Stimulated activated CD4-positive, alpha-beta T cell treated with anti-CD3 and anti-CD28 coated beads, Interleukin-4, amount 100 ng/mL, for 48 hours (primary cell): ENCODE results near the gene TTC36.
"Not testable (repeated sequence)": the region's sequence is repeated elsewhere in the genome, so short reads cannot be mapped to it uniquely, and the experiment has no call there.

Source experiments
- DNase-seq, 2 donors: peaks; one replicate each; pipeline ENCODE4 v3.0.0-alpha.2; 2020; ENCODE audit warnings: low read depth in 2 of 2

Gene TTC36, protein sequence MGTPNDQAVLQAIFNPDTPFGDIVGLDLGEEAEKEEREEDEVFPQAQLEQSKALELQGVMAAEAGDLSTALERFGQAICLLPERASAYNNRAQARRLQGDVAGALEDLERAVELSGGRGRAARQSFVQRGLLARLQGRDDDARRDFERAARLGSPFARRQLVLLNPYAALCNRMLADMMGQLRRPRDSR

DNA sequence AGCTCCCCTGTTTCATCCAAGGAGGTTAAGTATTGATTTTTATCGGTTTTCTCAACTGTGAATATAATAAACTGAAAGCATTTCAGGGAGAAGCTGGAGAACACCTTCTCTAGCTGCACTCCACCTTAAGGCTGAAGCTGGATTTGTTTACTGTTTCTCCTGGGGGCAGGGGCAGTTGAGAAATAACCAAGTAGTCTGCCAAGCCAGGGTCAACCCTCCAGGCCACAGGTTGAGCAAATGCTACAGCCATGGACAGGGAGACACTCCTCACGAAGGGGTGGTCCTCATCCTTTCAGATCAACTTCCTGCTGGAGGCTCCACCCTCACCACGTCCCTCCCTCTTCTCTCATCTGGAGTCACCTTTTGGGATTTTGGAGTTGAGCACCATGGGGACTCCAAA, at the start of gene TTC36:
TSS of gene TTC36 (plus strand) at position 366 of the 400 bp plus-strand sequence. CDS start at position 387, 21 bp downstream.
- no peak for DNase-seq

DNA sequence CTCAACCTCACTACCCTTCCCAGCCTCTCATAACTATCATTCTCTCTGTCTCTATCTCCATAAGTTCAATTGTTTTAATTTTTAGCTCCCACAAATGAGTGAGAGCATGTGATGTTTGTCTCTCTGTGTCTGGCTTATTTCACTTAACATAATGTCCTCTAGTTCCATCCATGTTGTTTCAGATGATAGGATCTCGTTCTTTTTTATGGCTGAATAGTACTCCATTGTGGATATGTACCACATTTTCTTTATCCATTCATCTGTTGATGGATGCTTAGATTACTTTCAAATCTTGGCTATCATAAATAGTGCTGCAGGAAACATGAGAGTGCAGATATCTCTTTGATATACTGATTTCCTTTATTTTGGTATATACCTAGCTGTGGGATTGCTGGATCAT, 46.0 kb upstream of the TTC36 start:
- not testable (repeated sequence) for DNase-seq

DNA sequence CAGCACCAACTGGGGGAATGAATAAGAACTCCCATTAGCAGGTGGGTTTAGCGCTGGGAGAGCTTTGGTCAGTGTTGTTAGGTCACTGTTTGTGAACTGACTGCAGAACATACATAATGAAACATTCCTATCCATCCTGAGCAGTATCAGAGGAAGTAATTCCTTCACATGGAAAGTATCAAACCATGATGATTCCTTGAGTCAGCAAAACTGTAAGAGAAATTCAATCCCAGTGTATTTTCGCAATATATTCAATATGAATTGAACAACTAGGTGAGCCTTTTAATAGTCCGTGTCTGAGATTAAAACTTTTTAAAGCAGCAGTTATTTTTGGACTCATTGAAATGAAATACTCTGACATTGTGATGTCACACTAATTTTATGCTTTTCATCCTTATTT, 42.9 kb upstream of the TTC36 start:
- DNase-seq = no peak

DNA sequence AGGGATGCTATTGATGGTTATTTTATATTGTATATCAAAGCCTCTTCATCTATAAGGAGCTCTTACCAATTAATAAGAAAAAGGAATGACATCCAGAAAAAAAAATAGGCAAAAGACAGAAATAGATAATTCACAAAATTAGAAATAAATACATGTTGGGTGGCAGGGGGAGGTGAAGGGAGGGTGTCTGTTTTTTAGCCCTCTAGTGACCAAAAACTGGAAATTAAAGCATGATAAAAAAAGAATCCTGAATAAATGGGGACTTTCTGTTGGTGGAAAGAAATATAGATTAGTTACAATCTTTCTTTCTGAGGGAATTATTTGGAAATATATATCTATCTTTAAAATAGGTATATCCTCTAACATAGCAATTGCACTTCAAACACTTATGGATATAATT, 42.0 kb upstream of the TTC36 start:
- DNase-seq = no peak

DNA sequence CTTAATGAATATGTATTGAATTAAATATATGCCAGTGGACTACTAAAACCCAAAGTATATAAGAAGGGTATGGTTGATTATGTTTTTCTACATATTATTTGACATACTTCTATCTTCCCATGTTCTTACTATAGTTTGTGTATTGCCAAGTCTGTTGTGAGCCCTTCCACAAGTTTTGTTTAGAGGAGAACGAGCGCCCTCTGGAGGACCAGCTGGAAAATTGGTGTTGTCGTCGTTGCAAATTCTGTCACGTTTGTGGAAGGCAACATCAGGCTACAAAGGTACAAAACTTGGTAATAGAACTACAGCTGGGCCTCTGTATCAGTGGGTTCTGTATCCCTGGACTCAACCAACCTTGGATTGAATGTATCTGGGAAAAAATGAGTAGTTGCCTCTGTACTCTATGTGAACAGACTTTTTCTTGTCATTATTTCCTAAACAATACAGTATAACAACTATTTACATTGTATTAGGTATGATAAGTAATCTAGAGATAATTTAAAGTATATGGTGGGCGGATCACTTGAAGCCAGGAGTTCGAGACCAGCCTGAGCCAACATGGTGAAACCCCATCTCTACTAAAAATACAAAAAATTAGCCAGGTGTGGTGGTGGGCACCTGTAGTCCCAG, 38.7 kb upstream of the TTC36 start:
- peak; percentile 60 to 67 for DNase-seq

DNA sequence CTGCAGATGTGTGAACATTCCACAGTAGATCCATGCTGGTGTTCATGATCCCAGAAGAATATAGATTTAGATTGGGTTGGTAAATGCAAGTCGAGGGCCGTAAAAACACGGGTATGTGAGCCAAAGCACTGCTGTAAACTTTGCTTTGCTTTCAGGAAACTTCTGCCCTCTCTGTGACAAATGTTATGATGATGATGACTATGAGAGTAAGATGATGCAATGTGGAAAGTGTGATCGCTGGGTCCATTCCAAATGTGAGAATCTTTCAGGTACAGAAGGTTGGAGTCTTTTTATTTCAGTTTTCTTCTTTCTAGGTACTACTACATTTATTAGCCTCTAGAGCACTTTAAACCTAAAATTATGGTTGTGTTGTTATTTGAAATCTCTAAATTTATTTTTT, 36.2 kb upstream of the TTC36 start:
- DNase-seq = no peak

DNA sequence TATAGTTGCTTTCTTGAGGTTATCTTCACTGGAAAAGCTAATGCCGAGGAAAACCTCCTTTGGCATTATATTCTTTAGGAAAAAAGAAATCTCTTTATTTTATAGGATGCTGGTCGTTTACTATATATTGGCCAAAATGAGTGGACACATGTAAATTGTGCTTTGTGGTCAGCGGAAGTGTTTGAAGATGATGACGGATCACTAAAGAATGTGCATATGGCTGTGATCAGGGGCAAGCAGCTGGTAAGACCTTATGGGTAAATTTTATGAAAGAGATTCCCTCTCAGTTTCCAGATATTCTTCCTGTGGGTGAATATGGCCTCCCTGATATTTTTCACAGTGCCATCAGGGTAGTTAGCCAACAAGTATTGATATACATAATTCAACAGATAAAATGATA, 29.4 kb upstream of the TTC36 start:
- DNase-seq = no peak

DNA sequence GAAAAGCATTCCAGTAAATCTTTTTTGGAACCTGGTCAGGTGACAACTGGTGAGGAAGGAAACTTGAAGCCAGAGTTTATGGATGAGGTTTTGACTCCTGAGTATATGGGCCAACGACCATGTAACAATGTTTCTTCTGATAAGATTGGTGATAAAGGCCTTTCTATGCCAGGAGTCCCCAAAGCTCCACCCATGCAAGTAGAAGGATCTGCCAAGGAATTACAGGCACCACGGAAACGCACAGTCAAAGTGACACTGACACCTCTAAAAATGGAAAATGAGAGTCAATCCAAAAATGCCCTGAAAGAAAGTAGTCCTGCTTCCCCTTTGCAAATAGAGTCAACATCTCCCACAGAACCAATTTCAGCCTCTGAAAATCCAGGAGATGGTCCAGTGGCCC, 24.1 kb upstream of the TTC36 start:
- no peak for DNase-seq

DNA sequence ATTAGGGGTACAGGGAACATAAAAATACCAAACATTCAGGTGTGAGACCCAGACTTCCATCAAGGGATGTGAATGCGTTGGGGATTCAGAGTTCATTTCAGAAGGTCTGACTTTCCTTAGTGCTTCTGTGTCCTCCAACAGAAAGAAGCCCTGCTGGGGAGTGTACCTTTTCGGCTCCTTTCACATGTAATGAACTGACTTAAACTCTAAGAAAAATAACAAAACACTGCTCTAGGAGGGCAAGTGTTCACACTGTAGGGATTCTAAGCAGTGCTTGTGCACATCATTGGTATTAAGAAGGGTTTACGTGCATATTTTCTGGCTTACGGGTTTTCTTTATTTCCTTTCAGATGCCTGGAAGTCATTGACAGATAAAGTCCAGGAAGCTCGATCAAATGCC, 15.7 kb upstream of the TTC36 start:
- DNase-seq = no peak

DNA sequence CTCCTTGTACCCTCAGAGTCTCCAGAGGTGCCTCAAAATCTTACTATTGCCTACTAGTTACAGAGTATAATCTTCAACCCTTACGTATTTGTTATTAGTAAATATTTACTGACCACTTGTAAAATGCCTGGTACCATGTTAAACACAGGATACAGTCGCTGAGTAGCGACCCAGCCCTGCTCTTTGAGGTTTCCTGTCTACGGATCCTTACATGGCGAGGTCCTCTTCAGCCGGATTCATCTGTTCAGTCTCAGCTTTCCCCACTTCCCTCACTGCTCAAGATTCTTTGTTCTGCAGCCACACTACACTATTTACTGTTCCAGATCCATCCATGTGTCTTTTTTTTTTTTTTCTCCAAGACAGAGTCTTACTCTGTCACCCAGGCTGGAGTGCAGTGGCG, 13.2 kb upstream of the TTC36 start:
- no peak for DNase-seq

DNA sequence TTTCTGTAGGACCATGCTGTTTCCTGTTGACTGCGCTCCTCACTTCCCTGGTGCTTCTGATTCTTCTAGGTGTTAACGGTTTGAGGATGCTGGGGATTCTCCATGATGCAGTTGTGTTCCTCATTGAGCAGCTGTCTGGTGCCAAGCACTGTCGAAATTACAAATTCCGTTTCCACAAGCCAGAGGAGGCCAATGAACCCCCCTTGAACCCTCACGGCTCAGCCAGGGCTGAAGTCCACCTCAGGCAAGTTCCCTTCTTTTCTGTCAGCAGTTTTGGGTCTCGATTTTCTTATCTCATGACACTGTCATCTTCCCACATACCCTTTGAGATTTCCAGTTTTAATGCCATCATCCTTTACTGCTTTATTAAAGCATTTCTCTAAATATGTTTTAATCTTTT, 7.7 kb upstream of the TTC36 start:
- no peak for DNase-seq

DNA sequence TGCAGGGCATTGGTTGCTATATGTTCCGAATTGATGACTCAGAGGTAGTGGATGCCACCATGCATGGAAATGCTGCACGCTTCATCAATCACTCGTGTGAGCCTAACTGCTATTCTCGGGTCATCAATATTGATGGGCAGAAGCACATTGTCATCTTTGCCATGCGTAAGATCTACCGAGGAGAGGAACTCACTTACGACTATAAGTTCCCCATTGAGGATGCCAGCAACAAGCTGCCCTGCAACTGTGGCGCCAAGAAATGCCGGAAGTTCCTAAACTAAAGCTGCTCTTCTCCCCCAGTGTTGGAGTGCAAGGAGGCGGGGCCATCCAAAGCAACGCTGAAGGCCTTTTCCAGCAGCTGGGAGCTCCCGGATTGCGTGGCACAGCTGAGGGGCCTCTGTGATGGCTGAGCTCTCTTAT, 5.4 kb upstream of the TTC36 start:
- no peak for DNase-seq

DNA sequence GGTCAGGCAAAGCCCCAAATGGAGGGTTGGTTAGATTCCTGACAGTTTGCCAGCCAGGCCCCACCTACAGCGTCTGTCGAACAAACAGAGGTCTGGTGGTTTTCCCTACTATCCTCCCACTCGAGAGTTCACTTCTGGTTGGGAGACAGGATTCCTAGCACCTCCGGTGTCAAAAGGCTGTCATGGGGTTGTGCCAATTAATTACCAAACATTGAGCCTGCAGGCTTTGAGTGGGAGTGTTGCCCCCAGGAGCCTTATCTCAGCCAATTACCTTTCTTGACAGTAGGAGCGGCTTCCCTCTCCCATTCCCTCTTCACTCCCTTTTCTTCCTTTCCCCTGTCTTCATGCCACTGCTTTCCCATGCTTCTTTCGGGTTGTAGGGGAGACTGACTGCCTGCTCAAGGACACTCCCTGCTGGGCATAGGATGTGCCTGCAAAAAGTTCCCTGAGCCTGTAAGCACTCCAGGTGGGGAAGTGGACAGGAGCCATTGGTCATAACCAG, 4.7 kb upstream of the TTC36 start:
- DNase-seq = no peak

DNA sequence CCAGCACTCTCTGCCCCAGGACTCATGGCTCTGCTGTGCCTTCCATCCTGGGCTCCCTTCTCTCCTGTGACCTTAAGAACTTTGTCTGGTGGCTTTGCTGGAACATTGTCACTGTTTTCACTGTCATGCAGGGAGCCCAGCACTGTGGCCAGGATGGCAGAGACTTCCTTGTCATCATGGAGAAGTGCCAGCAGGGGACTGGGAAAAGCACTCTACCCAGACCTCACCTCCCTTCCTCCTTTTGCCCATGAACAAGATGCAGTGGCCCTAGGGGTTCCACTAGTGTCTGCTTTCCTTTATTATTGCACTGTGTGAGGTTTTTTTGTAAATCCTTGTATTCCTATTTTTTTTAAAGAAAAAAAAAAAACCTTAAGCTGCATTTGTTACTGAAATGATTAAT, 2.9 kb upstream of the TTC36 start:
- DNase-seq = no peak

DNA sequence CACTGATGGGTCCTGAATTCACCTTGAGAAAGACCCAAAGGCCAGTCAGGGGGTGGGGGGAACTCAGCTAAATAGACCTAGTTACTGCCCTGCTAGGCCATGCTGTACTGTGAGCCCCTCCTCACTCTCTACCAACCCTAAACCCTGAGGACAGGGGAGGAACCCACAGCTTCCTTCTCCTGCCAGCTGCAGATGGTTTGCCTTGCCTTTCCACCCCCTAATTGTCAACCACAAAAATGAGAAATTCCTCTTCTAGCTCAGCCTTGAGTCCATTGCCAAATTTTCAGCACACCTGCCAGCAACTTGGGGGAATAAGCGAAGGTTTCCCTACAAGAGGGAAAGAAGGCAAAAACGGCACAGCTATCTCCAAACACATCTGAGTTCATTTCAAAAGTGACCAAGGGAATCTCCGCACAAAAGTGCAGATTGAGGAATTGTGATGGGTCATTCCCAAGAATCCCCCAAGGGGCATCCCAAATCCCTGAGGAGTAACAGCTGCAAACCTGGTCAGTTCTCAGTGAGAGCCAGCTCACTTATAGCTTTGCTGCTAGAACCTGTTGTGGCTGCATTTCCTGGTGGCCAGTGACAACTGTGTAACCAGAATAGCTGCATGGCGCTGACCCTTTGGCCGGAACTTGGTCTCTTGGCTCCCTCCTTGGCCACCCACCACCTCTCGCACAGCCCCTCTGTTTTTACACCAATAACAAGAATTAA, 2.4 kb upstream of the TTC36 start:
- DNase-seq = no peak

DNA sequence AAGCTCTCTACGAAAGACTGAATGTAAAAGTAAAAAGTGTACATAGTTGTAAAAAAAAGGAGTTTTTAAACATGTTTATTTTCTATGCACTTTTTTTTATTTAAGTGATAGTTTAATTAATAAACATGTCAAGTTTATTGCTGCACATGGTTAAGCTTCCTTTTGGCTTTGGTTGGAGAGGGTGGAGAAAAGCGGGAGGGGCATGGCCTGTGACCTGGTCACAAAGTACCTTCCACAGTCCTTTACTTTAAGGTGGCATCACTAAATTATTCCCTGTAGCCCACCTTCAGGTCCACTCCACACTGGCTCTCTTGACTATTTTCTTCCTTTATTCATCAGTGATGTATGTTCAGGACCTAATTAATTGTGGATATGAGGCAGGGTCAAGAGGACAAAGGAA, 586 bp upstream of the TTC36 start:
- no peak for DNase-seq

DNA sequence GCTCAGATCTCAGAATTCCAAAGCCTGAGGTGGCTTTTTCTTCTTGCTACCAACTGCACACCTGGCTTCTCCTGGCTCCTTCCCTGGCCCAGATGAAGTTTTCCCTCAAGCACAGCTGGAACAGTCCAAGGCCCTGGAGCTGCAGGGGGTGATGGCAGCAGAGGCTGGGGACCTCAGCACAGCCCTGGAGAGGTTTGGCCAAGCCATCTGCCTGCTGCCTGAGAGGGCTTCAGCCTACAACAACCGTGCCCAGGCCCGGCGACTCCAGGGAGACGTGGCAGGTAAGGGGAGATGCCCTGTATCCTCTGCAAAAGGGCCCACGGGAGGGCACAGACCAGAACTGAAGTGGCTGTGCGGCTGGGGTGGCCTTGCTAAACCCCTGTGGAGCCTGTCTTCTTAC, 1.2 kb downstream of the TTC36 start:
- no peak for DNase-seq

DNA sequence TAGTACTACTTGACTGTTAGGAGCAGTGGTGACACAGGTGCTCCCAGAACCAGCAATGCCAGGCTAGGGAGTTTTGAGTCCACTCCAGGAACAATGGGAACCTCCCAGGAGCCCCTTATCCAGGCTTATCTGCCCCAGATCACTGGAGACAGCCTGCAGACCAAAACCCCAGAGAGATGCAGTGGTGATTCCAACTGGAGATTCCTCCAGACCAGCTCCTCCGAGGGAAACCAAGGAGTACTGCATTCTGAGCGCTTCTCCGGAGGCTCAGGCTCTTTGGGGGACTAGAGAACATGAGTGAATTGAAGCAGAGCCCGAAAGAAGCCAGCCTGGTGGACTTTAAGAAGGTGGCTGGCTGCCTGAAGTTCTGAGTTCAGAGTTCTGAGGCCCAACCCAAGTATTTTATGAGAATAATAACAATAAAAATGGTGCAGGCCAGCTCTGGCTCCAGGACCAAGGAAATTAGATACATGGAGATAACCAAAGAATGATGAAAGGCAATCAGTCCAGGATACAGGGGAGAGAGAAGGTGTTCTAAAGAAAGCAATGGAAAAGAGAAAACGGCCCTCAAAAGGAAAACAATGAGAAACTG, 2.4 kb downstream of the TTC36 start:
- DNase-seq = no peak

DNA sequence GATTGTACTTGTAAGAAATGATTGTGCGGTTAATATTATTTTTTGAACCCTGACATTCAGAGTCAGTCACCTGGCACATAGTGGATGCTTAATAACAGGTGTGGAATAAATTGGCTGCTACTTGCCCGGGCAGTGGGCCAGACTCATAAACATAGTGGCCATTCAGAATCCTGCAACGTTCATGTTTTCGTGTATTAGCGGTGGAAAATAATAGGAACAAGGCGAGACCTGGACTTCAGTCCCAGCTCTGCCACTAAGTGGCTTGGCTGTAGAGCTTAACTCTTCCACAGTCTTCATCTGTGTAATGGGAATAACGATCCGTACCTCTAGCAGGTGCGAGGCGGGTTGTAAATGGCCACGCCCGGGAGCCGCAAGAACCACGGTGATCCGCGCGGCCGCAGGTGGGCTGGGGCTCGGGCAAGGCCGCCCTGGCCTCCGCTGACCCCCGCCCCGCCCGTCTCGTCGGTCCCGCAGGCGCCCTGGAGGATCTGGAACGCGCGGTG, 3.0 kb downstream of the TTC36 start:
- DNase-seq = no peak

DNA sequence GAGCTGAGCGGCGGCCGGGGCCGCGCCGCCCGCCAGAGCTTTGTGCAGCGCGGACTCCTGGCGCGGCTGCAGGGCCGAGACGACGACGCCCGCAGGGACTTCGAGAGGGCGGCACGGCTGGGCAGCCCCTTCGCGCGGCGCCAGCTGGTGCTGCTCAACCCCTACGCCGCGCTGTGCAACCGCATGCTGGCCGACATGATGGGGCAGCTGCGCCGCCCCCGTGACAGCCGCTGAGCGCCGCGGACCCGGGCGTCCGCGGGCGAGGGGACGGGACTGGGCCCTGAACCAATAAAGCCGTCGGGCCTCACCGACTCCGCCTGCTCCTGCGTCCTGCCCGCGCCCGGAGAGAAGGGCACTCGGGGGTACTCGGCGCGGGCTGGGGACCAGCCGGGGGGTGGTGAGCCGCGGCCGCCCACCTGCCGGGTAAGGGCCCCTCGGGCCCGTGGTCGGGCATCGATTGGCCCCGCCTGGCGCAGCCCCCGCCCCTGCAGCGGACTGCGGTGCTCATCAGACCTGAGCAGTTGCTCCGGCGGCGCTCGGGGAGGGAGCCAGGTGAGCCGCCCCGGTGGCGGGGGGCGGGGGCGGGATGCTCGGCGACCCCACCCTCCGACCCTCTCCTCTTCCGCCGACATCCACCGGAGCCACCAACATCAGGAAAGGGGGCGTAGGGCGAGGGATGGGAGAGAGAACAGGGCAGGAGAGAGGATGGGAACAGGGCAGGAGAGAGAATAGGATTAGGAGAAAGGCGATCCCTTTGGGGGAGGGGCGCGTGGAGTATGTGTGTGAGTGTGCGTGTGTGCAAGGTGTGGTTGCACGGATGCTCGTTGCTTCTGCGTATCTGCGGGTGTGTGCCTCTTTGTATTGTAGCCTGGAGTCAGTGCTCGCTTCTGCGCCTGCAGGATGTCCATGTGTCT, 3.7 kb downstream of the TTC36 start, which contains the start of gene TMEM25:
TSS of gene TMEM25 (plus strand) at position 510 of the 914 bp plus-strand sequence. CDS start 610 bp downstream, outside the sequence.
- peak; percentile 71 to 73 for DNase-seq

DNA sequence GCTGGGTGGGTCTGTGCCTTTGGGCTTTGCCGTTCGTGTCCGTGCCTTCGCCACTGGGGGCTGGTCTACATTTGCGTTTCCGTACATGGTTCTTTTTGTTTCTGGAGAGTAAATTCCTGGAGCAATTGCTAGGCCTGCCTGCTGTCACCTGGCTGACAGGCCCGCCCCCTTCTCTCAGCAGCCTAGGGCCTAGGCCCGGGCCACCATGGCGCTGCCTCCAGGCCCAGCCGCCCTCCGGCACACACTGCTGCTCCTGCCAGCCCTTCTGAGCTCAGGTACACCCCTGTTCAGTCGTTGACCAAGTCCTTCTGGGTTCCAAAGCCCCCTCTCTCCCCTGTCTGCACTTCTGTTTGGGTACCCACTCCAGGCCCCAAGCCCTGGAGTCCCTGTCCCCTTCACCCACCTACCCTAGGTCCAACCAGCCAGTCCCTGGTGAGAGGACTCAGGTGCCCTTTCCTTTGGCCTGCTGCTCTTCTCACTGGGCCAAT, 4.4 kb downstream of the TTC36 start:
- DNase-seq = peak in 1 of 2 donors; percentile 8
